SHP77 treated with DMSO at 0.1 percent for 48 hours (cell line): ENCODE data around the gene LRRC23.

Experiments used
- DNase-seq: peaks from one replicate; lab custom pipeline; 2025; lab: John Stamatoyannopoulos, UW

Gene LRRC23

DNA sequence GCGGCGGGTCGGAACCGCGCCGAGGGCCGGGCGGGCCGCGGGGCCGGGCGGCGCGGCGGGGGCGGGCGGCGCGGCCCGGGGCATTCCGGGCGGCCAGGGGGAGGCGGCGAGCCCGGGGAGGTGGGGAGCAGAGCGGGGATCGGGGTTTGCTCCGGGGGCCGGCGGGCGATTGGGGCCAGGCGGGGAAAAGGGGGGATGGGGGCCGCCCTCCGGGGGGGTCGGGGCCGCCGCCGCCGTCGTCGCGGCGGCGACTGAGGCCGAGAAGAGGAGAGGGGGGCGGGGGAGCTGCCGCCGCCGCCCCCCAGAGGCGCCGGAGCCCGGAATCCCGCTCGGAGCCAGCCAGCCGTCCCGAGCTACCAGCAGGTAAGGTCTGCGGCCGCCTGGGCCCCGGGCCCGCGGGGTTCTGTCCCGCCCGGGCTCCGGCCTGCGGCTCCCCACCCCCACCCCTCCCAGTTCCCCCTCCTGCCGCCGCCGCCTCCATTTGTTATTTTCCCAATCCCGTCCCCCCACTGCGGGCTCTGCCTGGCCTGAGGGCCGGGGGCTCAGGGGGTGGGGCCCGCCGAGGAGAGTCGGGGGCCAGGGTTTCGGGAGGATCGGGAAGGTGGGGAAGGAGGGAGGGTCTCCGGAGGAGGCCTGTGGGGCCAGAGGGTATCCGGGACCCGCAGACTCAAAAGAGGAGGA lies 23.5 kb downstream of the LRRC23 start:
- no peak for DNase-seq

DNA sequence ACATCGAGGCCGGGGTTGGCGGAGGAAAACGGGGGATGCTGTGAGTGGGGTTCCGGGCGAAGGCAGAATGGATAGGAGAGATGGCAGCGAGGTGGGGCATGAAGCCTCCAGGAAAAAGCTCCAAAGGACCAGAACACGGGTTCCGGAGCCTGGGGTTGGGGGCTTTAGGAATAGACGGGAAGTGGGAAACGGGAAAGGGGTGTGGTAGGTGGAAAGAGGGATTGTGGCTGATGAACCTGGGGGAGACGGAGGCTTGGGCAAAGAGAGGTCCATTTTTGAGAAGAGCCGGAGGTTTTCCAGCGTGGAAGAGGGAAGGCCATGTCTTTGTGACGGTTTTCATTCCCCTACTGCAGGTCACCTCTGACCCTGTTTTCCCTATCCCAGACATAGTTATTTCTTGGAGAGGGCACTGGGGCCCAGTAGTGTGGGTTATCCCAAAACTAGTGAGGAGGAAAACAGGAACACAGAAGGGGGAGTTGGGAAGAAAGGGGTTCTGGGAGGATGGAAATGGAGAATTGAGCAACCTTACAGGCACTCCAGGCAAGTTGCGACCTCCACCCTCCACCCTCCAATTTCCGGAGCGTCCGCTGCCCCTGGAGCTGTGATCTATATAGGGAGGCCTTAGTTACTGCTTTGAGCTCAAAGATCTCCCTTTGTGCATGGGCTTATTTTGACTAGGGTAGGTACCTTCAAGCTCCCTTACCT lies 24.2 kb downstream of the LRRC23 start:
- no peak for DNase-seq

DNA sequence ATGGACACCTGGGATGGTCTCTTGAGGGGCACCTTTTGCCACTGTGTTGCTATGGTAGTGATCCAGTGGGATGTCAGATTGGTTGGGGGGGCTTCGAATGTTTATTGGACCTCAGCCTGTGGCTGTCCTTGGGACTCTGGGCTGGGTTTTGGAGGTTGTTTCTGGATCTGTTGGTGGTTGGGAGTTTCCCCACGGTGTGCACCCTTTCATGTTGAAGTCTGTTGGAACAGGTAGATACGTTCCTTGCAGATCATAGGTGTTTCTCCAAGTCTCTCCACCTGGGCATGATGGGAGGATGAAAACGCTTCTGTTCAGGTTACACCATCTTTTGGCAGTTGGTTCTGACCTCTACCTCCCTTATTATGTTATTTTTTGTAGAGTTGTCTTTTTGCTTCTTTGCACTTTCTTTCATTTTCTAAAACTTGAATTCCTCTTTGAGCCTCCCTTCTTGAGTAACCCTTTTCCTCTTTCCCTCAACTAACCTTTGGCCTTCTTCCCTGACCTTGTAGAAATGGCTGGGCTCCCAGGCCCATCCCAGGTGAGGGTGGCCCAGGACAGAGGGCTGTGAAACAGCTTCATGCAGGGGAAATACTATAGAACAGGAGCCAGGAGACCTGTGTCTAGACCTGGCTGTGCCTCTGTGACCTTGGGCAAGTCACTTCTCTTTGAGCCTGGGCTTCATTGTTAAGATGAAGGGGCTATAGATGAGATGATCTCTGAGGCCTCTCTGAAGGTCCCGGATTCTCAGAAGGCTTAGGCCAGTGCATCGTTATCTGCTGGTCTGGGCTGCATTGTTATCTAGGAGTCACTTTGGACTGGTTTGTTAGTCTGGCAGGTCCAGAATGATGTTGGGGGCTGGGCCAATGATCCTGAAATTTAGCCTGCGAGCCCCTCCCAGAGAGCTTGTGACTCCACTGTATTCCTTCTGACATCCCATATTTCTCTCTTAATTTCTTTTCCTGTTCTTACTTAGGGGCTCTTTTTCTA lies 25.1 kb downstream of the LRRC23 start:
- DNase-seq, result no peak

DNA sequence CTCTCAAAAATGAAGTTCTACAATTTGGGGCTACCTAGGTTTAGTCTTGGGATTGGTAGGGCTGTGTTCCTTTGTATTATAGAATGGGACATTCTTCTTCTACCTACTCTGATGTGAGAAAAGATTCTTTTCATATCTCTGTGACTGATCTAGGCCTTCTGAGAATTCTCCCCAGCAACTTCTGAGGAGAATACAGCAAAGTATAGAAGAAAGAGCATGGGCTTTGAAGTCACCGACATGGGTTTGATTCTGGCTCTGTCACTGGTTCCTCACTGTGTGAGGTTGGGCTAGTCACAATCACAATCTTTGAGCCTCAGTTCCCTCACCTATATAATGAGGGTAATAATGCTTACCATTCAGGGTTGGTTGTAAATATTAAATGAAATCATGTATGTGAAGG lies 28.1 kb downstream of the LRRC23 start:
- no peak for DNase-seq

DNA sequence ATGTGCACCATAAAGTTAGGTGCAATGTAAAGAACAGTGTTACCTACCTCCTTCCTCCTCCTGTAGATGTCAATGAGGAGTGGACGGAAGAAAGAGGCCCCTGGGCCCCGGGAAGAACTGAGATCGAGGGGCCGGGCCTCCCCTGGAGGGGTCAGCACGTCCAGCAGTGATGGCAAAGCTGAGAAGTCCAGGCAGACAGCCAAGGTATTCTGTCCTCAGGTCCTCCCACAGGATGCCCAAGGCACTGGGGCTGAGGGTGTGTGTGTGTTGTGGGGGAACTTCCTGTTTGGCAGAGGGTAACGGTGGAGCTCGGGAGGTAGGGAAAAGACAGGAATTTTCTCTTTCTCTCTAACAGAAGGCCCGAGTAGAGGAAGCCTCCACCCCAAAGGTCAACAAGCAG lies 29.5 kb downstream of the LRRC23 start:
- no peak for DNase-seq

DNA sequence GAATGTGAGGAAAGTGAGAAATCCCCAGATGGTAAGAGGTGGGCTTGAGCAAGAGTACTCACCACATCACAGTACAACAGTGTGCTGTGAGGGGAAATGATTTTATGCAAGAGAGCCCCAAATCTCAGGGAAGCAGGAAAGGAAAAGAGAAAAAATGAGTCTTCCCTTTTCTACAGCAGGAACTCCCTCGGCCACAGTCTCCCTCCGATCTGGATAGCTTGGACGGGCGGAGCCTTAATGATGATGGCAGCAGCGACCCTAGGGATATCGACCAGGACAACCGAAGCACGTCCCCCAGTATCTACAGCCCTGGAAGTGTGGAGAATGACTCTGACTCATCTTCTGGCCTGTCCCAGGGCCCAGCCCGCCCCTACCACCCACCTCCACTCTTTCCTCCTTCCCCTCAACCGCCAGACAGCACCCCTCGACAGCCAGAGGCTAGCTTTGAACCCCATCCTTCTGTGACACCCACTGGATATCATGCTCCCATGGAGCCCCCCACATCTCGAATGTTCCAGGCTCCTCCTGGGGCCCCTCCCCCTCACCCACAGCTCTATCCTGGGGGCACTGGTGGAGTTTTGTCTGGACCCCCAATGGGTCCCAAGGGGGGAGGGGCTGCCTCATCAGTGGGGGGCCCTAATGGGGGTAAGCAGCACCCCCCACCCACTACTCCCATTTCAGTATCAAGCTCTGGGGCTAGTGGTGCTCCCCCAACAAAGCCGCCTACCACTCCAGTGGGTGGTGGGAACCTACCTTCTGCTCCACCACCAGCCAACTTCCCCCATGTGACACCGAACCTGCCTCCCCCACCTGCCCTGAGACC lies 31.0 kb downstream of the LRRC23 start:
- DNase-seq, result no peak

DNA sequence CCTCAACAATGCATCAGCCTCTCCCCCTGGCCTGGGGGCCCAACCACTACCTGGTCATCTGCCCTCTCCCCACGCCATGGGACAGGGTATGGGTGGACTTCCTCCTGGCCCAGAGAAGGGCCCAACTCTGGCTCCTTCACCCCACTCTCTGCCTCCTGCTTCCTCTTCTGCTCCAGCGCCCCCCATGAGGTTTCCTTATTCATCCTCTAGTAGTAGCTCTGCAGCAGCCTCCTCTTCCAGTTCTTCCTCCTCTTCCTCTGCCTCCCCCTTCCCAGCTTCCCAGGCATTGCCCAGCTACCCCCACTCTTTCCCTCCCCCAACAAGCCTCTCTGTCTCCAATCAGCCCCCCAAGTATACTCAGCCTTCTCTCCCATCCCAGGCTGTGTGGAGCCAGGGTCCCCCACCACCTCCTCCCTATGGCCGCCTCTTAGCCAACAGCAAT lies 31.6 kb downstream of the LRRC23 start:
- no peak for DNase-seq

DNA sequence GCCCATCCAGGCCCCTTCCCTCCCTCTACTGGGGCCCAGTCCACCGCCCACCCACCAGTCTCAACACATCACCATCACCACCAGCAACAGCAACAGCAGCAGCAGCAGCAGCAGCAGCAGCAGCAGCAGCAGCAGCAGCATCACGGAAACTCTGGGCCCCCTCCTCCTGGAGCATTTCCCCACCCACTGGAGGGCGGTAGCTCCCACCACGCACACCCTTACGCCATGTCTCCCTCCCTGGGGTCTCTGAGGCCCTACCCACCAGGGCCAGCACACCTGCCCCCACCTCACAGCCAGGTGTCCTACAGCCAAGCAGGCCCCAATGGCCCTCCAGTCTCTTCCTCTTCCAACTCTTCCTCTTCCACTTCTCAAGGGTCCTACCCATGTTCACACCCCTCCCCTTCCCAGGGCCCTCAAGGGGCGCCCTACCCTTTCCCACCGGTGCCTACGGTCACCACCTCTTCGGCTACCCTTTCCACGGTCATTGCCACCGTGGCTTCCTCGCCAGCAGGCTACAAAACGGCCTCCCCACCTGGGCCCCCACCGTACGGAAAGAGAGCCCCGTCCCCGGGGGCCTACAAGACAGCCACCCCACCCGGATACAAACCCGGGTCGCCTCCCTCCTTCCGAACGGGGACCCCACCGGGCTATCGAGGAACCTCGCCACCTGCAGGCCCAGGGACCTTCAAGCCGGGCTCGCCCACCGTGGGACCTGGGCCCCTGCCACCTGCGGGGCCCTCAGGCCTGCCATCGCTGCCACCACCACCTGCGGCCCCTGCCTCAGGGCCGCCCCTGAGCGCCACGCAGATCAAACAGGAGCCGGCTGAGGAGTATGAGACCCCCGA lies 32.2 kb downstream of the LRRC23 start:
- DNase-seq, result no peak

DNA sequence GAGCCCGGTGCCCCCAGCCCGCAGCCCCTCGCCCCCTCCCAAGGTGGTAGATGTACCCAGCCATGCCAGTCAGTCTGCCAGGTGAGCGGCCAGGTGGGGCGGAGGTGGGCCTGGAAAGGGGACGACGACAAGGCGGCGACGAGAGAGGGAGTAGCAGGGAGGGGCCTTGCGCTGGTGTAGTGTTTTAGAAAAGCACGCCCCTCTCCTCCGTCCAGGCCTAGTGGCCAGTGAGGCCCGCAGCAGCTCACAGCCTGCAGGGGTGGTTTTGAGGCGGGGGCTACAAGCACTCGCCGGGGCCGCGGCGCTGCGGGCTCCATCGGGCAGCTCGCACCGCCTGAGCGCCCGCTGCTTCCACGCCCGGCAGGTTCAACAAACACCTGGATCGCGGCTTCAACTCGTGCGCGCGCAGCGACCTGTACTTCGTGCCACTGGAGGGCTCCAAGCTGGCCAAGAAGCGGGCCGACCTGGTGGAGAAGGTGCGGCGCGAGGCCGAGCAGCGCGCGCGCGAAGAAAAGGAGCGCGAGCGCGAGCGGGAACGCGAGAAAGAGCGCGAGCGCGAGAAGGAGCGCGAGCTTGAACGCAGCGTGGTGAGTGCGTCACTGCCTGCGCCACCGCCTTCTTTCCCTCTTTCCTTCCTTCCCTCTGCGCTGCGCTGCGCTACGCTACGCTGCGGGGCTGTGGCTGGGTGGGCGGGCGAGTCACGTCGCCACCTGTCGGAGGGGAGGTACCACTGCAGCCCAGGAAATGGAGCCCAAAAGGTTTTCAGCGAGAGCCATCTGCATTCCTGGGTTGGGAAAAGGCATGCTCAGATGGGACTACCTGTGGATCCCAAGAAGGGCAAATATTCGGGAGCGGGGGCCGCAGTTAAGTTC lies 33.1 kb downstream of the LRRC23 start:
- peak; percentile 74 for DNase-seq

DNA sequence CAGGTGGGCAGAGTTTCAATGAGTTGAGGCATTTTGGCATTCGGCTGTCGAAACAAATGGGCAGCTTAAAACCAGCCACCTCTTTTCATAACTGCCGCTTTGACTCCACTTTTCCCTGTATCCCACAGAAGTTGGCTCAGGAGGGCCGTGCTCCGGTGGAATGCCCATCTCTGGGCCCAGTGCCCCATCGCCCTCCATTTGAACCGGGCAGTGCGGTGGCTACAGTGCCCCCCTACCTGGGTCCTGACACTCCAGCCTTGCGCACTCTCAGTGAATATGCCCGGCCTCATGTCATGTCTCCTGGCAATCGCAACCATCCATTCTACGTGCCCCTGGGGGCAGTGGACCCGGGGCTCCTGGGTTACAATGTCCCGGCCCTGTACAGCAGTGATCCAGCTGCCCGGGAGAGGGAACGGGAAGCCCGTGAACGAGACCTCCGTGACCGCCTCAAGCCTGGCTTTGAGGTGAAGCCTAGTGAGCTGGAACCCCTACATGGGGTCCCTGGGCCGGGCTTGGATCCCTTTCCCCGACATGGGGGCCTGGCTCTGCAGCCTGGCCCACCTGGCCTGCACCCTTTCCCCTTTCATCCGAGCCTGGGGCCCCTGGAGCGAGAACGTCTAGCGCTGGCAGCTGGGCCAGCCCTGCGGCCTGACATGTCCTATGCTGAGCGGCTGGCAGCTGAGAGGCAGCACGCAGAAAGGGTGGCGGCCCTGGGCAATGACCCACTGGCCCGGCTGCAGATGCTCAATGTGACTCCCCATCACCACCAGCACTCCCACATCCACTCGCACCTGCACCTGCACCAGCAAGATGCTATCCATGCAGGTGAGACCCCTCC lies 34.0 kb downstream of the LRRC23 start:
- DNase-seq, result no peak

DNA sequence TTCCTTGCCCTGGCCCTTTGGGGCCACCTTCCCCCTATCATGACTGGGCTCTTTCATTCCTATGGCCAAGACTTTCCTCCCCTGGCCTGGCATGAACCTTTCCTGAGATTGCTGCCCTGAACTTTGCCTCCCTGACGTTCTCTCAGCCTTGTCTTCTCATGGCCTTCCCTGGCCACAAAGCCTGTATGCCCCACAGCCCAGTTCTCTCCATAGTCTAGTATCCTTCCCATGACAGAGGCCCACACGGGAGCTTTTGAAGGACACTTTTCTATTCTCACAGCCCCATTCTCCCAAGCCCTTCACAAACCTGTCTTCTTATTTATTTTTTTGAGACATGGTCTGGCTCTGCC lies 34.5 kb downstream of the LRRC23 start:
- DNase-seq, result no peak

DNA sequence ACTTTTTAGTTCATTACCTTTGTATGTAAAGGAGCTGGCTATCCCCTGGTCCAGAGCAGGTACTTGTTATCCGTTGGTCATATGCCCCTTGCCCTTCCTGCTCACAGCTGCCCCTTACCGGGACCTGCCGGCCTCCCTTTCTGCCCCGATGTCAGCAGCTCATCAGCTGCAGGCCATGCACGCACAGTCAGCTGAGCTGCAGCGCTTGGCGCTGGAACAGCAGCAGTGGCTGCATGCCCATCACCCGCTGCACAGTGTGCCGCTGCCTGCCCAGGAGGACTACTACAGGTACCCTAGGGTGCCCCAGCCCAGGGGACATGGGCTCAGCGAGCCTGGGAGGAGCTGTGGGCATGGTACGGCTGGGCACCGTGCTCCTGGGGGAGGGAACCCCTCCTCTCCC lies 36.6 kb downstream of the LRRC23 start:
- DNase-seq, result no peak

DNA sequence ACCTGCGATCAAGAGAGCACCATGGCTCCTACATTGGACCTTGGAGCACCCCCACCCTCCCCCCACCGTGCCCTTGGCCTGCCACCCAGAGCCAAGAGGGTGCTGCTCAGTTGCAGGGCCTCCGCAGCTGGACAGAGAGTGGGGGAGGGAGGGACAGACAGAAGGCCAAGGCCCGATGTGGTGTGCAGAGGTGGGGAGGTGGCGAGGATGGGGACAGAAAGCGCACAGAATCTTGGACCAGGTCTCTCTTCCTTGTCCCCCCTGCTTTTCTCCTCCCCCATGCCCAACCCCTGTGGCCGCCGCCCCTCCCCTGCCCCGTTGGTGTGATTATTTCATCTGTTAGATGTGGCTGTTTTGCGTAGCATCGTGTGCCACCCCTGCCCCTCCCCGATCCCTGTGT lies 37.2 kb downstream of the LRRC23 start:
- DNase-seq, result no peak

DNA sequence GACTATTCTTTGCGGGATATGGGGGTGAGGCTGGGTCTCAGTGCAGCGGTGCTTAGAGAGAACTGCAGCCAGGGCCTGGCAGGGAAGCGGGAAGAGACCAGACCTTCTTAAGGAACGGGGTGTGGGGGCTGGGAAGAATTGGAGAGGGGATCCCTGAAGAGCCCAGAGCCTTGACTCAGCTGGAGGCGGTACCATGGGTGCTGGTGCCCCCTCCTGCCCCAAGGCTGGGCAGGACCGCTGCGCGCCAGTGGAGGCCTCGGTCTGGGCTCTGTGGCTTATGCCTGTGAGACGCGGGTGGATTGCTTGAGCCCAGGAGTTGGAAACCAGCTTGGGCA lies 37.7 kb downstream of the LRRC23 start:
- DNase-seq, result no peak

DNA sequence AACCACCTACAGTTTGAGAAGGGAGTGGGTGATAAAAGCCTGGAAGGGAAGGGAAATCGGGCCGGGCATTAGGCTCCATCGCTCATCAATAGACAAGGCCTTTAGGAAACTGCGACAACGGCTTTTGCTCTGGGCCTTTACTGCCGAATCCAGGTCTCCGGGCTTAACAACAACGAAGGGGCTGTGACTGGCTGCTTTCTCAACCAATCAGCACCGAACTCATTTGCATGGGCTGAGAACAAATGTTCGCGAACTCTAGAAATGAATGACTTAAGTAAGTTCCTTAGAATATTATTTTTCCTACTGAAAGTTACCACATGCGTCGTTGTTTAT lies 38.7 kb downstream of the LRRC23 start:
- peak; percentile 45 for DNase-seq

DNA sequence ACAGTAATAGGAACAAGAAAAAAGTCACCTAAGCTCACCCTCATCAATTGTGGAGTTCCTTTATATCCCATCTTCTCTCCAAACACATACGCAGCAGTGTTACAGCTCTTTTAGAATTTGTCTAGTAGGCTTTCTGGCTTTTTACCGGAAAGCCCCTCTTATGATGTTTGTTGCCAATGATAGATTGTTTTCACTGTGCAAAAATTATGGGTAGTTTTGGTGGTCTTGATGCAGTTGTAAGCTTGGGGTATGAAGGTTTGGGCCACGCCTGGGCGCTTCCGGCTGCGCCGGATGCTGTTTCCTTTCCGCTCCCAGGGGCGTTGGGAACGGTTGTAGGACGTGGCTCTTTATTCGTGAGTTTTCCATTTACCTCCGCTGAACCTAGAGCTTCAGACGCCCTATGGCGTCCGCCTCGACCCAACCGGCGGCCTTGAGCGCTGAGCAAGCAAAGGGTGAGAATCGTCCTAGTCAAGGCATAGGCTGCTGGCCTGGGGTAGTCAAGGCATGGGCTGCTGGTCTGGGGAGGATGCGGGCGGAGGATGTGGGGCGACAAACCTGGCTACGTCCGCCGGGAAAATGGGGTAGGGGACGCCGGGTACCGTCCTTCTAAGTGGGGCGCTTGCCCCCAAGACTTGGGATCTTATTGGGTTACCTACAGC lies 39.2 kb downstream of the LRRC23 start, which contains the start of the genes C12orf57 and RNU7-1:
TSS of gene C12orf57 (plus strand) at position 301 of the 659 bp plus-strand sequence. CDS start at position 401, 100 bp downstream.
TSS of gene RNU7-1 (plus strand) at position 95 of the 659 bp plus-strand sequence.
- DNase-seq, result peak; percentile 86

DNA sequence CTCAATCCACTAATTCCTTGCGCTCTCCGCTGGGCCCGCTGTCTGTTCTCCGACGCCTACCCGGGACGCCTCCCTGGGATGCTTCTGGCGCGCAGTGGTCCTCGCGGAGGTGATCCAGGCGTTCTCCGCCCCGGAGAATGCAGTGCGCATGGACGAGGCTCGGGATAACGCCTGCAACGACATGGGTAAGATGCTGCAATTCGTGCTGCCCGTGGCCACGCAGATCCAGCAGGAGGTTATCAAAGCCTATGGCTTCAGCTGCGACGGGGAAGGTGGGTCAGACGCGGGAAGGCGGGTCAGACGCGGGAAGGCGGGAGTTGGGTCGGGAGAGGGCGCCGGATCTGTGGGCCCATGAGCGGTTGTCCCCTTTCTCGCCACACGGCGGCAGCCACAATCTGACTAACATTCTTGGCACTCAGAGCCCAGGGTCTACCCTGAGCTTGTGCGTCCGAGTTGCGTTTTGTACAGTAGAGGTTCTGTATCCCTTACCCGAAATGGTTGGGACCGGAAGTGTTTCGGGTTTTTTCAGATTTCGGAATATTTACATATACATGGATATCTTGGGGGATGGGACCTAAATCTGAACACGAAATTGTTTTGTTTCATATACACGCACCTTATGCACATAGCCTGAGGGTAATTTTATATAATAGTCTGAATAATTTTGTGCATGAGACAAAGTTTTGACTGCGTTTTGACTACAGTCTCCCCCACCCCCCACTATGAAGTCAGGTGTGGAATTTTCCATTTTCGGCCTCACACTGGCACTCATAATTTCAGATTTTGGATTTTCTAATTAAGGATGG lies 40.0 kb downstream of the LRRC23 start:
- peak; percentile 34 for DNase-seq

DNA sequence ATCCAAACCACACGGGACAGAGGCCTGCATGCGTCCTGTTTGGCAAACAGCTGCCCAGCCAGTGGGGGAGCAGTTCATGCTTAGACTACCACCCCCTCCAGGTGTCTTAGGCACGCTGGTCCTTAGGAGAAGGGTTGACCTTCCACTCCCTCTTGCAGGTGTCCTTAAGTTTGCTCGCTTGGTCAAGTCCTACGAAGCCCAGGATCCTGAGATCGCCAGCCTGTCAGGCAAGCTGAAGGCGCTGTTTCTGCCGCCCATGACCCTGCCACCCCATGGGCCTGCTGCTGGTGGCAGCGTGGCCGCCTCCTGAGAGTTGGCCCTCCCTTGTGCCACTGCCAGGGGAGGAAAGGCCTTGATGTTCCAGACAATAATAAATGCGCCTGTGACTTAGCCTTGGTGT lies 41.0 kb downstream of the LRRC23 start:
- no peak for DNase-seq
